ENCODE measurements around the gene PIWIL4. TPM values are rescaled to one million over a fixed set of nuclear protein-coding genes. Genes with fewer than 3 reads are reported as not detected.
"Not testable (repeated sequence)": the region's sequence is repeated elsewhere in the genome, so short reads cannot be mapped to it uniquely, and the experiment has no call there.

PIWIL4 gene
- total RNA-seq, 1 donor = 2.7 TPM

DNA sequence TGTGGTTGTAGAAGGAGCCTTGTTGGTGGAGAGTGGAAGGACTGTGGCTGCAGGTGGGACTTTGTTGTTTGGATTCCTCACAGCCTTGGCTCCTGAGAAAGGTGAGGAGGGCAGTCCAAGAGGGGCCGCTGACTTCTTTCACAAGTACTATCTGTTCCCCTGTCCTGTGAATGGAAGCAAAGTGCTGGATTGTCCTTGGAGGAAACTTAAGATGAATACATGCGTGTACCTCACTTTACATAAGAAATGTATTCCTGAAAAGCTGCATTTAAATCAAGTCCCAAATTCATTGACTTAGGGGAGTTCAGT is 21.1 kb upstream of the PIWIL4 start:
- DNase-seq (ENCODE audit: low read depth) = no peak
- no peak for TF ChIP-seq CTCF (IDR thresholded peaks at IDR 0.05; ENCODE audit: insufficient read depth, low read length)
- H3K4me3 ChIP-seq (ENCODE audit: low read depth, low read length) = peak overlapping the region; percentile 69

- no peak for TF ChIP-seq CTCF (IDR thresholded peaks at IDR 0.05; ENCODE audit: insufficient read depth, low read length)
- peak overlapping the region; percentile 38 for H3K4me3 ChIP-seq (ENCODE audit: low read depth, low read length)
- DNase-seq (ENCODE audit: low read depth) = no peak
Measured at GRCh38 chr11:94546886-94547285, 20.3 kb upstream of the PIWIL4 start.

GRCh38 chr11:94549146-94549545 is 18.0 kb upstream of the PIWIL4 start:
- no peak for TF ChIP-seq CTCF (IDR thresholded peaks at IDR 0.05; ENCODE audit: insufficient read depth, low read length)
- H3K4me3 ChIP-seq (ENCODE audit: low read depth, low read length) = no peak overlapping the region
- no peak for DNase-seq (ENCODE audit: low read depth)

- DNase-seq (ENCODE audit: low read depth) = no peak
- no peak overlapping the region for H3K4me3 ChIP-seq (ENCODE audit: low read depth, low read length)
Measured at GRCh38 chr11:94550513-94550912, 16.7 kb upstream of the PIWIL4 start.

DNA sequence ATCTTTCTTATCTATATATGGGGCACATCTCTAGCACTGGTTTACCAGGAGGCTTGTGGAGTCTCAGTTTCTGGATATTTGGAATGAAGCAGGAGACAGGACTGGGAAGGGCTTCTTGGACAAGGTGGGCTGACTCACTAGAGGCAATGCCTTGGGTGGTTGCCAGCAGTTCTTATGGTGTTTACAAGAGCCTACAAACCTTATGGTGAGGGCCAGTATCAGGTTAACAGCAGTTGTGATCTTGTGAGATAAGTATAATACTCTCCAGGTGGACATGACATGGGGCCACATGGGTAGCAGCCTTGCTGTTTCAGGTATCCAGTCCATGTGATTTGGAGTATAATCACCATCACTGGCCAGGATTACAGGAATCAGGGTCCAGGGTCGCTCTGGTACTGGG is 13.2 kb upstream of the PIWIL4 start:
- no peak overlapping the region for H3K4me3 ChIP-seq (ENCODE audit: low read depth, low read length)
- peak; percentile 68 for DNase-seq (ENCODE audit: low read depth)
- no peak for TF ChIP-seq CTCF (IDR thresholded peaks at IDR 0.05; ENCODE audit: insufficient read depth, low read length)

More at GRCh38 chr11:94550513-94550912, 16.7 kb upstream of the PIWIL4 start:
- TF ChIP-seq CTCF (IDR thresholded peaks at IDR 0.05; ENCODE audit: insufficient read depth, low read length) = no peak

- not testable (repeated sequence) for H3K4me3 ChIP-seq (ENCODE audit: low read depth, low read length); DNase-seq (ENCODE audit: low read depth)
Measured at GRCh38 chr11:94555752-94556329, 11.3 kb upstream of the PIWIL4 start.

DNA sequence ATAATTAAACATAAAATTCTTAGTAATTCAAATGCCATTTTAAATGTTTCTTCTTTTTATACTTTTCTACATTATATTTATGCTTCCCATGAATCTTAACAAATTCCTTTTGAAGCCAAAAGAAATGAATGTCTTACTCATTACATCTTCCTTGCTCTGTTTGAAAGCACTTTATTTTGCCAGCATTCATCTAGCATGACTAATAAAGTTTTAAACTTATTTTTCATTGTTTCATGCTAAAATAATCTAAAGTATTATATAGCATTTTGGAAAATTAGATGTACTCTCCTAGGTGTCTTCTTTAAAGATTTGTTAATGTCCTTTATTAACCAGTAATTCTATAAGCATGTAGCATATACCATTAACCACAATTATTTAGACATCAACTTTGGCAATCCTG is 9.7 kb upstream of the PIWIL4 start:
- peak; percentile 61 for DNase-seq (ENCODE audit: low read depth)
- TF ChIP-seq CTCF (IDR thresholded peaks at IDR 0.05; ENCODE audit: insufficient read depth, low read length) = no peak
- no peak overlapping the region for H3K4me3 ChIP-seq (ENCODE audit: low read depth, low read length)
